GM18868 (cell line): ENCODE results near the gene TSC2.
A peak's percentile ranks its signal among the peaks of the same experiment; 100 is the strongest.
"Not testable (repeated sequence)": the region's sequence is repeated elsewhere in the genome, so short reads cannot be mapped to it uniquely, and the experiment has no call there.

Source experiments
- ATAC-seq: cut with Tn5 transposase; IDR thresholded peaks from one replicate; pipeline ENCODE4 v1.9.1; 2021; ENCODE audit warnings: mild to moderate bottlenecking, moderate library complexity; ENCODE audit not compliant: unreplicated experiment

The TSC2 gene

DNA sequence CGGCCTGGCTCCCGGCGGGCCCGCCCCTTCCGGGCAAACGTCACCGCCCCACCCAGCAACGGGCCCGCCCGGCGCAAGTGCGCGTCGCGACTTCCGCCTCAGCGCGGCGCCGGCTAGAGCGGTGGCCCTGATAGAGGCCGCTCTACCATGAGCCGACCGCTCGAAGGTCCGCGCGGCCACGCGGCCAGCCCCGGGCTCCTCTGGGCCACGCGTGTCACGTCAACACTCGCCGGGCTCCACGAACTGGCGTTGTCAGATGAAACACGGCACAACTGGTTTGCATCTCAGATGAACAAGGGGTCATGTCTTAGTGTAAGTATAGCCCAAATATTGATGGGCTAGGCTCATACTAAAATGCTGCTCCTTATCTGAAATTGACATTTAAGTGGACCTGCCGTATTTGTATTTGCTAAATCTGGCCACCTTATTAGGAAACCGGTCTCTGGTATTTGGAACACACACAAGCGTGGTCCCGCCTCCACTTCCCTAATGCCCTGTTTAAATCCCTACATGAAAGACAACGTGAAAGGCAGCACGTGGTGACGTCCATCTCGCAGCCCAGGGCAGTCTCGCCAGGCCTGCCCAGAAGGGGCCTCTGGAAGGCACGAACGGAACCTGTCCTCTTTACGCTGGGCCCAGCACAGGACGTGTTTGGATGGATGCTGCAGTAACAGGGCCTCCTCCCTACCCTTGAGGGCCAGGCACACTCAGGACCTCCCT, 37.8 kb upstream of the TSC2 start, which contains the start of gene ZNF598:
ZNF598 (minus strand) TSS at position 31 of the 720 bp plus-strand sequence.
- ATAC-seq, result peak; percentile 90

- not testable (repeated sequence) for ATAC-seq
Measured at GRCh38 chr16:2011726-2012125, 36.1 kb upstream of the TSC2 start.

DNA sequence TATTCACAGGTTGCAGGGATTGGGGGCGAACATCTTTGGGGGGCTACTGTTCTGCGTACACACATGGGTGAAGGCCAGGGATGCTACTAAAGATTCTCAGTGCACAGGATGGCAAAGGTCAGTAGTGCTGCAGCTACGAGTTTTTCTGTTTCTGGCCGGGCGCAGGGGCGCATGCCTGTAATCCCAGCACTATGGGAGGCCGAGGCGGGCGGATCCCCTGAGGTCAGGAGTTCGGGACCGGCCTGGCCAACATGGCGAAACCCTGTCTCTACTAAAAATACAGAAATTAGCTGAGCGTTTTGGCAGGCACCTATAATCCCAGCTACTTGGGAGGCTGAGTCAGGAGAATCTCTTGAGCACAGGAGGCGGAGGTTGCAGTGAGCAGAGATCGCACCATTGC, 34.3 kb upstream of the TSC2 start:
- no peak for ATAC-seq

GRCh38 chr16:2015117-2015946, 32.5 kb upstream of the TSC2 start:
- no peak for ATAC-seq

DNA sequence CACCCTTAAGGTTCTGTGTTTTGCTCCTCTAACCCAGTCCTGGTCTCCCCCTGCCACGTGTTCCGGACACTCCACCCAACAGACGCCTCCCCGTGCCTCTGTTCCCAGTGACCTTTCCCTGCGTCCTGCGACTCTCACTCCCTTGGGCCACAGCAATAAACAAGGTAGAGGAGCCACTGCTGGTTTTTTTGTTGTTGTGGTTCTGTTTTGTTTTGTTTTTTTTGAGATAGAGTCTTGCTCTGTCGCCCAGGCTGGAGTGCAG, 31.9 kb upstream of the TSC2 start:
- no peak for ATAC-seq

- ATAC-seq, result no peak
Measured at GRCh38 chr16:2016407-2016922, 31.3 kb upstream of the TSC2 start.

GRCh38 chr16:2019518-2019920, 28.3 kb upstream of the TSC2 start, which contains the start of gene NPW:
NPW (plus strand) TSS chr16:2019785.
- no peak for ATAC-seq

DNA sequence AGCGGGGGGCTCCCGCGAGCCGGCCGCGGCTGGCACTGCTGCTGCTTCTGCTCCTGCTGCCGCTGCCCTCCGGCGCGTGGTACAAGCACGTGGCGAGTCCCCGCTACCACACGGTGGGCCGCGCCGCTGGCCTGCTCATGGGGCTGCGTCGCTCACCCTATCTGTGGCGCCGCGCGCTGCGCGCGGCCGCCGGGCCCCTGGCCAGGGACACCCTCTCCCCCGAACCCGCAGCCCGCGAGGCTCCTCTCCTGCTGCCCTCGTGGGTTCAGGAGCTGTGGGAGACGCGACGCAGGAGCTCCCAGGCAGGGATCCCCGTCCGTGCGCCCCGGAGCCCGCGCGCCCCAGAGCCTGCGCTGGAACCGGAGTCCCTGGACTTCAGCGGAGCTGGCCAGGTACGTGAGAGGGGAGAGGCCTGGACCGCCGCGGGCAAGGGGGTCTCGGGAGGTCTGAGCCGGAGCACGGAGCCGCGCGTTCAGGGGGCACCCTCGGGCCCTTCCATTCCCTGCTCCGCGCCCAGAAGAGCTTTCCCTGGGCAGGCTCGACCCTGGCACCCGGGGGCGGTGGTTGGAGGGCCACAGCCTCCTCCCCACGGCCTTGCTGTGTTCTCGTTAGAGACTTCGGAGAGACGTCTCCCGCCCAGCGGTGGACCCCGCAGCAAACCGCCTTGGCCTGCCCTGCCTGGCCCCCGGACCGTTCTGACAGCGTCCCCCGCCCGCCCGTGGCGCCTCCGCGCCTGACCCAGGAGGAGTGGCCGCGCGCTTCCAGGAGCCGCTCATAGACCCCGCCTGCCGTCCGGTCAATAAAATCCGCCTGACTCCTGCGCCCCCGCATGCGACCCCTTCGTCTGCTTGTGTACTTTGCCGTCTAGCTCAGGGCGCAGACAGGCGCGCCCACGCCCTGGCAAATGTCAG, 27.6 kb upstream of the TSC2 start:
- no peak for ATAC-seq

DNA sequence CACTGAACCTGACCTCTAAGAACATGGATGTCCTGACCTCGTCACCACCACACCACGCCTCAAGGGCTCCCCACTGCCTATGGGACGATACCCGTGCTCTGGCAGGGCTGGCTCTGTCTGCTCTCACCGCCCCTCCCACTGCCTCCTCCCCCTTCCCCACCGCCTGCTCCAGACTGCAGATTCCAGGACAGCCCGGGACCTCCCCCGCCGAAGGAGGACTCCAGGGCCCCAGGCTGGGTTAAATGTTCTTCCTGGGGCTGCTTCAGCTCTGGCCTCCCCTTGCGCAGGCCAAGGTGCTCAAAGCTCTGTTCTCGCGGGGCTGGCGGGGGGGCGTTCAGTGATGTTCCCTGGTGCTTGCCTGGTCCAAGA, 25.1 kb upstream of the TSC2 start:
- ATAC-seq, result no peak

- ATAC-seq, result peak; percentile 73
Measured at GRCh38 chr16:2023092-2024031, 24.4 kb upstream of the TSC2 start.

- no peak for ATAC-seq
Measured at GRCh38 chr16:2024032-2024420, 23.8 kb upstream of the TSC2 start.

- ATAC-seq, result no peak
Measured at GRCh38 chr16:2025251-2025650, 22.5 kb upstream of the TSC2 start.

DNA sequence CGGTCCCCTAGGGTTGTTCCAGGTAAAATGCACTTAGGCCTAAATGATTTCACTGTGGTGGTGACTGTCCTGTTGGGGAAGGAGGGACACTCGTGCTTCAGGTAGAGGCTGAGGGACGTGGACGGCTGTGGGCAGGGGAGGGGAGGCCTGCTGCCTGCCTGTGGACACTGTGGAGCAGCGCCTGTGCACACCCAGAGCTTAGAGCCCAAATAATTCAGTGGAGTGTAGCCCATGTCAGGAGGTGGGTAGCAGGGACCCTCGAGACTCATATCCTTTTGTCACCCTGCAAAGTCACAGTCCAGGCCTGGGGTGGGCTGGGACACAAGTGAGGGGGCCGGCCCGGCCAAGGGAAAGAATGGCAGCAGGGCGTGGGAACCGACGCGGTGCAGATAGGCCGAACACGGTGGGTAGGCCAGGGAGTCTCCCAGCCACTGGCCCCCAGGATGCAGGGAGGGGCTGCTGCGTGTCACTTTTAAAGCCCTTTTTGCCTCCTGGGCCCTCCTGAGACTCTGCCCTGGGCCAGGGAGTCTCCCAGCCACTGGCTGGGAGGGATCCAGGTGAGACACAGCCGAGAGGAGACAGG, 21.8 kb upstream of the TSC2 start:
- no peak for ATAC-seq

DNA sequence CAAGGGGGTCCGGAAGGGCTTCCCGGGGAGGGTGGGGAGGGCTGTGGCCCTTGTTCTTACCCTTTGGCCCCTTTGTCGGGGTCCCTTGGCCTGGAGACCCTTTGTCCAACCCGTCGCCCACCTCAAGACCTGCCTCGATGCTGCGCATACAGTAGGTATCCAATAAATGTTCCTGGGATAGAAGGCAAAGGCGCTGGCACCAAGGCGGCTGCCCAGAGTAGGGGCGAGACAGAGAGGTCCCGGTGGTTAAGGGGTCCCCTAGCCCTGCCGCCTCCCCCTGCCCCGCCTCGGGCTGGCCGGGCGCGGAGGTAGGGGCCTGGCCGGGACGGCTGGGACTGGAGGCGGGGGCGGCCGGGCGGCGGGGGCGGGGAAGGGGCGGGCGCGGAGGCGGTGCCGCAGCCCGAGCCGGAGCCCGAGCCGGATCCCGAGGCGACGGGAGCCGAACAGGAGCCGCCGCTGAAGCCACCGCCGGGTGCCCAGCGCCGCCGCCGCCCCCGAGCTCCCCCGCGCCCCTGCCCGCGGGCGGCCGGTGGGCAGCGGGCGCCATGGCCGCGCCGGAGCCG, 21.2 kb upstream of the TSC2 start, which contains the start of gene NHERF2:
NHERF2 (plus strand) TSS at position 442 of the 563 bp plus-strand sequence; CDS start at position 546, 104 bp downstream.
- no peak for ATAC-seq

DNA sequence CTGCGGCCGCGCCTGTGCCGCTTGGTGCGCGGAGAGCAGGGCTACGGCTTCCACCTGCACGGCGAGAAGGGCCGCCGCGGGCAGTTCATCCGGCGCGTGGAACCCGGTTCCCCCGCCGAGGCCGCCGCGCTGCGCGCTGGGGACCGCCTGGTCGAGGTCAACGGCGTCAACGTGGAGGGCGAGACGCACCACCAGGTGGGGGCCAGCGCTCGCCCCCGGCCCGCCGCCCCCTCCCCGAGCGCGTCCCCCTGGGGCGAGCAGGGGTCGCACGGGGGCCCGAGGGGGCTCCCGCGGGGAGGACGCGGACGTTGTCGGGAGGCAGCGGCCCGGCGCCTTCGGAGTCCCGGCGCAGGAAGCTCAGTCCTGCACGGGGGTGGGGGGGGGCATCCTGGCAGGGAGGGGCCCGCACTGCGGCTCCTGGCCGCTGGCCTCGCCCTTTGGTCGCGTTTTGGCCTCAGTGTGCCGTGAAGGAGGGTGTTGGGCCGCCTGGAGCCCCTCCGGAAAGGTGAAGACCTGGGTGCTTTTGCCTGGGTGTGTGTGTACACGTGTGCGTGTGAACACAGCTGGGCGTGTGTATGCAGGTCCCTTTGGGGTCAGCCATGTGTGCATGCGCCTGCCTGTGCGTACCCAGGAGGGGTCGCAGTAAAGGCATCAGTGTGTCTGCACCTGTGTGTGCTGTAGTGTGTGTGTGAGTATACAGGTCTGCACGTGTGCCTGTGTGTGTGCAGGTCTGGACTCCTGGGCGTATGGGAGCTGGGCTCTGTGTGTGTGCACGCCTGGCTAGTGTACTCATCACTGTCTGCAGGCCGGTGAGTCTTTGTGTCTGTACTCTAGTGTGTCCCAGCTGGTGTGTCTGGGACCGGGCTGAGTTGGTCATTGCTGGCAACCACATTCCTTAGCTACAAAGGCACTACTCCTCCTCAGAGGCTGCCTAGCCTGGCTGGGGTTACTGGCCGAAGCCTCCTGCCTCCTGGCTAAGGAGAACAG, 20.5 kb upstream of the TSC2 start:
- no peak for ATAC-seq

DNA sequence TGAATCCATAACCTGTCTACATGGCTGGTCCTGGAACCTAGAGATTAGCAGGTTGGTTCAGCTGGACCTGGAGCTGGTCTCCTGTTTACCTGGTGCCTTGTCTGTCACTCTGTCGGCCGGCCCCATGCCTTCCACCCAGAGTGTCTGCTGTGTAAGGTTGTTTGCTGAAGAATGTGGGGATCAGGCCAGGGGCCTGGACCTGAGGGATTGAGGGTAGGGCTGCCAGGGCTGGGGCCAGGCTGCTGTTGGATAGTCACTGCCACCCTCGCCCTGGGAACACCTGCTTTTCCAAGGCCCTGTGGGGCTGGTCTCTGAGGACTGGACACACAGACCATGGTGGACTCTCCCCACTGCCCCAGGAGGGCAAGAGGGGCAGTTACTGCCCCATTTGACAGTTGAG, 19.6 kb upstream of the TSC2 start:
- ATAC-seq, result no peak

DNA sequence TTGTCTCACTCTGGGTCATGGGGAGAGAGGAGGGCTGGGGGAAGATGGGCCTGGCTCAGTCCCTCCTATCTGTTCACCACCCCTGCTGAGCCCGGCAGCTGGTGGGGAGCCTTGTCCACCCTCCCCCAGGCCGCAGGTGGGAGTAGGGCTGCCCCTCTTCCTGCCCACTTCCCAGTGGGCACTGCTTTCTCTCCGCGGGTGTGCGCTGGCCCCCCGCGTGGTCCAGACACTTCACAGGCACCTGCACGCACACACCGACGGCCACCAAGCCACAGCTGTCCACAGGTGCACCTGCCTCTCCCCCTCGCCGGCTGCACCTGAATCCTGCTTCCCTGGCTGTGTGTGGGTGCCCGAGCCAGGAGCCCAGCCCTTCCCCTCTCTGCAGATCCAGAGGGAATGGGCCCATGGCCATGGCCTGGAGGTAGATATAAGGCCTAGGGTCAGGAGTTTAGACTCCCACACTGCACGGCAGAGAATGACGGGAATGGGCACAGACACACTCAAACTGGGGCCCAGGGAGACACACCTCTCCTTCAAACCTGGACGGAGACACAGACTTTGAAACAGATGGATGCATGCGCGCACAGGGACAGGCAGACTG, 19.1 kb upstream of the TSC2 start:
- no peak for ATAC-seq

GRCh38 chr16:2029350-2029749, 18.4 kb upstream of the TSC2 start:
- no peak for ATAC-seq
